Caco-2 (cell line): ENCODE measurements around the gene TMEM259. TPM values are rescaled to one million over a fixed set of nuclear protein-coding genes. Genes with fewer than 3 reads are reported as not detected.

Experiments
- BruUV-seq: library from RNA; stranded (reverse); fragments of 400-500 nt; replicated peaks from 2 replicates; lab custom pipeline; 2021; lab: Mats Ljungman, UMichigan
- CTCF ChIA-PET: fragments of 300-600 bp; sonication (Branson Sonifier 250); formaldehyde crosslinking; loops from one replicate; lab custom pipeline; 2022; ENCODE audit warnings: antibody characterized with exemption; lab: Charles Lee
- POLR2A ChIA-PET: fragments of 300-600 bp; sonication (Branson Sonifier 250); formaldehyde crosslinking; loops from one replicate; lab custom pipeline; 2022; ENCODE audit warnings: antibody characterized with exemption; lab: Charles Lee
- DNase-seq, 2 experiments: peaks; one replicate each; pipeline versions ENCODE4 v3.0.0 to v3.0.0-alpha.2; 2020 to 2022
- H3K27me3 ChIP-seq: replicated peaks from 2 replicates; pipeline ENCODE4 v1.6.0; 2011; ENCODE audit warnings: low read length; ENCODE audit not compliant: control insufficient read depth, insufficient read depth
- H3K36me3 ChIP-seq: 2 replicates; pipeline ENCODE4 v1.5.1; 2011; ENCODE audit warnings: low read length; ENCODE audit not compliant: control insufficient read depth, insufficient read depth
- H3K4me1 ChIP-seq: fragments of 250-450 bp; sonication (Bioruptor Pico); 2 replicates; pipeline ENCODE4 v1.5.1; 2020; ENCODE audit warnings: mild to moderate bottlenecking
- H3K4me3 ChIP-seq: 2 replicates; pipeline ENCODE4 v1.5.1; 2011; ENCODE audit warnings: low read depth, mild to moderate bottlenecking, control low read depth, low read length
- H3K9me3 ChIP-seq: fragments of 250-450 bp; sonication (Bioruptor Pico); 2 replicates; pipeline ENCODE4 v1.5.1; 2020; ENCODE audit warnings: mild to moderate bottlenecking, moderate library complexity
- H3K27ac Mint-ChIP-seq: one replicate; pipeline ENCODE4 v1.8.0; 2022; ENCODE audit warnings: mixed read lengths; ENCODE audit not compliant: unreplicated experiment
- H3K27me3 Mint-ChIP-seq: one replicate; pipeline ENCODE4 v1.8.0; 2022; ENCODE audit warnings: mixed read lengths; ENCODE audit not compliant: insufficient read depth, unreplicated experiment
- H3K36me3 Mint-ChIP-seq: one replicate; pipeline ENCODE4 v1.8.0; 2022; ENCODE audit warnings: mild to moderate bottlenecking, mixed read lengths; ENCODE audit not compliant: insufficient read depth, unreplicated experiment
- H3K4me1 Mint-ChIP-seq: one replicate; pipeline ENCODE4 v1.8.0; 2022; ENCODE audit warnings: low read depth, mixed read lengths; ENCODE audit not compliant: unreplicated experiment
- H3K4me3 Mint-ChIP-seq: one replicate; pipeline ENCODE4 v1.8.0; 2022; ENCODE audit warnings: mild to moderate bottlenecking, moderate library complexity, mixed read lengths; ENCODE audit not compliant: unreplicated experiment
- H3K9me3 Mint-ChIP-seq: one replicate; pipeline ENCODE4 v1.8.0; 2022; ENCODE audit warnings: mixed read lengths; ENCODE audit not compliant: unreplicated experiment
- CTCF ChIP-seq, 2 experiments: fragments of 200-600 bp in 1 of 2; IDR thresholded peaks; 1 replicate in 1 of 2; 2 replicates in 1 of 2; pipeline versions ENCODE4 v1.5.1 to v1.8.0; 2011 to 2022; ENCODE audit warnings: antibody characterized with exemption in 1 of 2, control low read depth in 1 of 2, inconsistent platforms in 1 of 2, low read depth in 1 of 2, low read length in 1 of 2, mild to moderate bottlenecking in 1 of 2, moderate library complexity in 1 of 2; ENCODE audit not compliant: insufficient read depth in 1 of 2, severe bottlenecking in 1 of 2, unreplicated experiment in 1 of 2
- intact Hi-C: fragments of 100-400 bp; cut with micrococcal nuclease; formaldehyde crosslinking; loops from one replicate; pipeline ENCODE4 v1.10.0; 2022; ENCODE audit not compliant: unreplicated experiment
- total RNA-seq: library from RNA; stranded (reverse); gene quantifications from 2 replicates; pipeline ENCODE4 v1.2.3, GENCODE V29; 2022

TMEM259 gene
- total RNA-seq, 1 experiment from 2014 or later: 148 TPM

GRCh38 chr19:1011831-1012333 lies 9.0 kb downstream of the TMEM259 start:
- intact Hi-C loops: no loop called here
- Mint-ChIP-seq H3K36me3 (peaks cover 22% of the 10 kb centered on the region), H3K4me3 (no peak overlapping the region), H3K4me1 (no peaks in the 10 kb centered on the region), H3K27me3 (no peaks in the 10 kb centered on the region), H3K9me3 (no peaks in the 10 kb centered on the region), H3K27ac (no peak overlapping the region)
- CTCF ChIA-PET: no interaction called here
- POLR2A ChIA-PET: no interaction called here
- no TSS peak for BruUV-seq
- Histone ChIP-seq H3K36me3 (no peaks in the 10 kb centered on the region; the same call in 1 of the 2 replicates), H3K27me3 (no peaks in the 10 kb centered on the region), H3K9me3 (no peaks in the 10 kb centered on the region), H3K4me1 (no peaks in the 10 kb centered on the region), H3K4me3 (no peak overlapping the region)
- DNase-seq: no peak
- no peak for TF ChIP-seq CTCF (IDR thresholded peaks at IDR 0.05; ENCODE audit: insufficient read depth in 1 of 2, low read depth in 1 of 2, low read length in 1 of 2, severe bottlenecking in 1 of 2, unreplicated experiment in 1 of 2)

GRCh38 chr19:1010586-1011510 lies 10.1 kb downstream of the TMEM259 start:
- no peak overlapping the region for H3K27ac Mint-ChIP-seq
- no peak overlapping the region for H3K4me3 Mint-ChIP-seq
- H3K4me3 ChIP-seq: no peak overlapping the region
- intact Hi-C loops: no loop called here
- DNase-seq: no peak
- ChIA-PET CTCF (no interaction called here), POLR2A (no interaction called here)
- H3K27me3 Mint-ChIP-seq: no peaks in the 10 kb centered on the region
- BruUV-seq: no TSS peak
- no peaks in the 10 kb centered on the region for H3K9me3 Mint-ChIP-seq
- no peak for TF ChIP-seq CTCF (IDR thresholded peaks at IDR 0.05; ENCODE audit: insufficient read depth in 1 of 2, low read depth in 1 of 2, low read length in 1 of 2, severe bottlenecking in 1 of 2, unreplicated experiment in 1 of 2)
- H3K9me3 ChIP-seq: no peaks in the 10 kb centered on the region
- no peaks in the 10 kb centered on the region for H3K27me3 ChIP-seq
- peaks cover 26% of the 10 kb centered on the region for H3K36me3 Mint-ChIP-seq
- no peaks in the 10 kb centered on the region; the same call in 1 of the 2 replicates for H3K36me3 ChIP-seq
- H3K4me1 Mint-ChIP-seq: no peaks in the 10 kb centered on the region
- H3K4me1 ChIP-seq: no peaks in the 10 kb centered on the region

- no peak overlapping the region for H3K4me3 Mint-ChIP-seq
Observed at GRCh38 chr19:1009981-1010538, 10.9 kb downstream of the TMEM259 start.

More at GRCh38 chr19:1009981-1010538, 10.9 kb downstream of the TMEM259 start:
- Mint-ChIP-seq H3K9me3 (no peaks in the 10 kb centered on the region), H3K27me3 (no peaks in the 10 kb centered on the region), H3K36me3 (peaks cover 30% of the 10 kb centered on the region), H3K4me1 (no peaks in the 10 kb centered on the region), H3K27ac (no peak overlapping the region)
- Histone ChIP-seq H3K27me3 (no peaks in the 10 kb centered on the region), H3K4me1 (no peaks in the 10 kb centered on the region), H3K4me3 (no peak overlapping the region), H3K9me3 (no peaks in the 10 kb centered on the region), H3K36me3 (no peaks in the 10 kb centered on the region; the same call in 1 of the 2 replicates)
- no TSS peak for BruUV-seq
- intact Hi-C loops: no loop called here
- ChIA-PET POLR2A (interaction anchor here (0.5 kb wide), 1 partner anchor 55 kb away, joined by 4 read pairs; no protein-coding TSS in a partner anchor), CTCF (interaction anchor here (0.6 kb wide), 1 partner anchor 9 kb away, joined by 3 read pairs; no protein-coding TSS in a partner anchor)
- DNase-seq: no peak
- no peak for TF ChIP-seq CTCF (IDR thresholded peaks at IDR 0.05; ENCODE audit: insufficient read depth in 1 of 2, low read depth in 1 of 2, low read length in 1 of 2, severe bottlenecking in 1 of 2, unreplicated experiment in 1 of 2)
